HepG2 (cell line): ENCODE measurements around the gene NEK6. TPM values are rescaled to one million over a fixed set of nuclear protein-coding genes. Genes with fewer than 3 reads are reported as not detected.
A peak's percentile ranks its signal among the peaks of the same experiment; 100 is the strongest.

Experiments
- ATAC-seq: fragments of 200-7000 bp; cut with Tn5 transposase; 3 replicates; pipeline ENCODE4 v1.9.1; 2020; ENCODE audit warnings: mild to moderate bottlenecking, moderate library complexity
- BruUV-seq: library from RNA; stranded (reverse); fragments of 400-500 nt; replicated peaks from 2 replicates; lab custom pipeline; 2021; lab: Mats Ljungman, UMichigan
- CTCF ChIA-PET: fragments of 300-600 bp; formaldehyde crosslinking; extraction: SDS; loops from one replicate; lab custom pipeline; 2021; ENCODE audit warnings: low total read pairs, inconsistent platforms, low intra/inter-chr PET ratio; lab: Yijun Ruan, JAX
- POLR2A ChIA-PET: fragments of 350-600 bp; sonication (Branson Sonifier 250); formaldehyde crosslinking; loops from one replicate; lab custom pipeline; 2020; ENCODE audit warnings: antibody characterized with exemption, inconsistent platforms; lab: Yijun Ruan, JAX
- DNase-seq: peaks from one replicate; pipeline ENCODE4 v3.0.0-alpha.2; 2015; ENCODE audit warnings: low spot score
- FAIRE-seq: peaks from 3 replicates; lab custom pipeline; 2011; peaks lifted over from hg19 to GRCh38; lab: Jason Lieb, UNC
- H2AFZ ChIP-seq: one replicate; pipeline ENCODE4 v1.6.1; 2011; ENCODE audit warnings: low read length, inconsistent platforms
- H3K27ac ChIP-seq: fragments of 300-600 bp; 3 replicates; pipeline ENCODE4 v1.8.0; 2011; ENCODE audit warnings: mixed run types, mild to moderate bottlenecking, mixed read lengths, low read length, inconsistent platforms; ENCODE audit not compliant: insufficient read depth; ENCODE audit errors: extremely low read length
- H3K27me3 ChIP-seq, 2 experiments: fragments of 200-600 bp in 1 of 2; 2 replicates in 1 of 2; 3 replicates in 1 of 2; pipeline versions ENCODE4 v1.6.0 to v1.8.0; 2011; ENCODE audit warnings: low read length in 2 of 2, mild to moderate bottlenecking in 2 of 2, moderate library complexity in 2 of 2, inconsistent platforms in 1 of 2; ENCODE audit not compliant: insufficient read depth in 2 of 2, control insufficient read depth in 1 of 2
- H3K36me3 ChIP-seq, 2 experiments: fragments of 200-600 bp in 1 of 2; replicated peaks in 1 of 2; 2 replicates in 1 of 2; 3 replicates in 1 of 2; pipeline versions ENCODE4 v1.5.1 to v1.8.0; 2011; ENCODE audit warnings: low read length in 2 of 2, inconsistent platforms in 1 of 2; ENCODE audit not compliant: insufficient read depth in 2 of 2, control insufficient read depth in 1 of 2
- H3K4me1 ChIP-seq: 2 replicates; pipeline ENCODE4 v1.5.1; 2012; ENCODE audit warnings: low read length, inconsistent platforms; ENCODE audit not compliant: insufficient read depth
- H3K4me2 ChIP-seq: 2 replicates; pipeline ENCODE4 v1.6.0; 2011; ENCODE audit warnings: low read depth, low read length, inconsistent platforms
- H3K4me3 ChIP-seq, 3 experiments: fragments of 200-600 bp in 1 of 3; sonication (generic), shearing (Covaris generic) in 1 of 3; replicated peaks in 1 of 3; 2 replicates each; pipeline ENCODE4 v1.5.1; 2011 to 2016; ENCODE audit warnings: low read length in 3 of 3, inconsistent platforms in 2 of 3, low read depth in 2 of 3, mild to moderate bottlenecking in 2 of 3, control low read depth in 1 of 3, mixed read lengths in 1 of 3; ENCODE audit not compliant: insufficient read depth in 1 of 3
- H3K79me2 ChIP-seq: one replicate; pipeline ENCODE4 v1.6.1; 2011; ENCODE audit warnings: low read length, inconsistent platforms; ENCODE audit not compliant: insufficient read depth
- H3K9ac ChIP-seq: 2 replicates; pipeline ENCODE4 v1.6.0; 2011; ENCODE audit warnings: mild to moderate bottlenecking, low read depth, low read length, inconsistent platforms; ENCODE audit not compliant: insufficient read depth
- H3K9me3 ChIP-seq: 2 replicates; pipeline ENCODE4 v1.5.1; 2012; ENCODE audit warnings: mild to moderate bottlenecking, low read length
- H4K20me1 ChIP-seq: 2 replicates; pipeline ENCODE4 v1.6.0; 2011; ENCODE audit warnings: inconsistent platforms, mild to moderate bottlenecking, low read length, moderate library complexity; ENCODE audit not compliant: insufficient read depth
- DNMT3B ChIP-seq: conservative IDR thresholded peaks from 2 replicates; pipeline ENCODE4 v1.6.1; 2016; ENCODE audit warnings: missing biosample characterization, control low read depth
- GATA4 ChIP-seq: sonication (generic); IDR thresholded peaks from 2 replicates; pipeline ENCODE4 v1.6.1; 2016; ENCODE audit warnings: antibody characterized with exemption, low read depth, borderline replicate concordance
- HNRNPK ChIP-seq: fragments of 200-400 bp; formaldehyde crosslinking; IDR thresholded peaks from 2 replicates; pipeline ENCODE4 v1.6.1; 2018; ENCODE audit warnings: low read length, low read depth, moderate library complexity, mild to moderate bottlenecking; ENCODE audit not compliant: poor library complexity, severe bottlenecking
- IRF1 ChIP-seq: sonication (generic); formaldehyde crosslinking; IDR thresholded peaks from 2 replicates; pipeline ENCODE4 v1.4.0; 2020; ENCODE audit warnings: low read depth, mild to moderate bottlenecking, missing genetic modification reagents
- KAT2B ChIP-seq: fragments of 150-350 bp; IDR thresholded peaks from 2 replicates; pipeline ENCODE4 v1.6.1; 2014; ENCODE audit warnings: low read depth, low read length, borderline replicate concordance
- KDM3A ChIP-seq: IDR thresholded peaks from 2 replicates; pipeline ENCODE4 v1.6.1; 2018; ENCODE audit warnings: low read depth, missing compliant biosample characterization
- MAFG ChIP-seq: sonication (generic); formaldehyde crosslinking; IDR thresholded peaks from 2 replicates; pipeline ENCODE4 v1.5.1; 2020; ENCODE audit warnings: mild to moderate bottlenecking, missing genetic modification reagents
- NAIF1 ChIP-seq: sonication (generic); formaldehyde crosslinking; IDR thresholded peaks from 2 replicates; pipeline ENCODE4 v1.5.0; 2020; ENCODE audit warnings: mild to moderate bottlenecking, missing genetic modification reagents, borderline replicate concordance
- NFRKB ChIP-seq: fragments of 450-650 bp; IDR thresholded peaks from 2 replicates; pipeline ENCODE4 v1.6.1; 2017
- PRMT3 ChIP-seq: sonication (generic); formaldehyde crosslinking; IDR thresholded peaks from 2 replicates; pipeline ENCODE4 v1.8.1; 2022; ENCODE audit warnings: low read depth, mild to moderate bottlenecking, moderate library complexity, missing genetic modification reagents, borderline replicate concordance
- SETDB1 ChIP-seq: sonication (generic); formaldehyde crosslinking; IDR thresholded peaks from 2 replicates; pipeline ENCODE4 v1.5.1; 2020; ENCODE audit warnings: missing genetic modification reagents, mild to moderate bottlenecking, borderline replicate concordance
- TCF7 ChIP-seq: sonication (generic); IDR thresholded peaks from 2 replicates; pipeline ENCODE4 v1.6.1; 2016; ENCODE audit warnings: antibody characterized with exemption, low read depth
- ZC3H4 ChIP-seq: sonication (generic); formaldehyde crosslinking; IDR thresholded peaks from 2 replicates; pipeline ENCODE4 v1.4.0; 2020; ENCODE audit warnings: missing genetic modification reagents, borderline replicate concordance
- ZNF430 ChIP-seq: sonication (generic); formaldehyde crosslinking; IDR thresholded peaks from 2 replicates; pipeline ENCODE4 v1.9.0; 2021; ENCODE audit warnings: mild to moderate bottlenecking, missing genetic modification reagents
- ZNF546 ChIP-seq: sonication (generic); formaldehyde crosslinking; conservative IDR thresholded peaks from 2 replicates; pipeline ENCODE4 v1.8.1; 2023; ENCODE audit warnings: mild to moderate bottlenecking, missing genetic modification reagents
- ZNF737 ChIP-seq: sonication (generic); formaldehyde crosslinking; IDR thresholded peaks from 2 replicates; pipeline ENCODE4 v1.5.0; 2020; ENCODE audit warnings: missing genetic modification reagents, mild to moderate bottlenecking, borderline replicate concordance
- ZNF773 ChIP-seq: sonication (generic); formaldehyde crosslinking; IDR thresholded peaks from 2 replicates; pipeline ENCODE4 v1.4.0; 2020; ENCODE audit warnings: missing genetic modification reagents, borderline replicate concordance
- WGBS: methylation state at CpG from one replicate; pipeline ENCODE4 v1.1.6; 2017; ENCODE audit warnings: low lambda C conversion rate; 5-methylcytosine and 5-hydroxymethylcytosine counted together
- in situ Hi-C: cut with HindIII; loops from 2 replicates; pipeline ENCODE4 v1.10.0; 2017; ENCODE audit warnings: low pct_unique_long_range_greater_than_20kb; ENCODE audit not compliant: extremely low pct_ligation_motif_present
- intact Hi-C: fragments of 100-400 bp; cut with micrococcal nuclease; formaldehyde crosslinking; loops from one replicate; pipeline ENCODE4 v1.10.0; 2022; ENCODE audit not compliant: unreplicated experiment
- polyA plus RNA-seq, 8 experiments: library from polyadenylated mRNA; depleted of rRNA in 3 of 8; stranded (reverse) in 7 of 8; unstranded in 1 of 8; fragments of >200 nt; fragmentation: Illumina TruSeq in 4 of 8; extraction: Trizol in 4 of 8; gene quantifications; 2 replicates each; pipeline versions ENCODE4 v1.2.1 to v1.2.3, GENCODE V29; 2011 to 2016; ENCODE audit warnings: low read depth in 4 of 8, missing spikeins in 1 of 8, mixed read lengths in 1 of 8; ENCODE audit not compliant: insufficient read depth in 1 of 8
- total RNA-seq, 5 experiments: library from RNA; depleted of rRNA; stranded (reverse); fragments of >200 nt; fragmentation: Illumina TruSeq; extraction: Trizol; gene quantifications; 2 replicates each; pipeline ENCODE4 v1.2.3, GENCODE V29; 2016; ENCODE audit warnings: low read depth in 1 of 5
- TF ChIP-seq, protein P1 (sequence below): sonication (generic); formaldehyde crosslinking; IDR thresholded peaks from 2 replicates; pipeline ENCODE4 v1.5.1; 2020; ENCODE audit warnings: missing genetic modification reagents, mild to moderate bottlenecking, borderline replicate concordance
- TF ChIP-seq, protein P2 (sequence below): sonication (generic); formaldehyde crosslinking; IDR thresholded peaks from 2 replicates; pipeline ENCODE4 v1.8.0; 2022; ENCODE audit warnings: mild to moderate bottlenecking, missing genetic modification reagents
- TF ChIP-seq, protein P3 (sequence below): sonication (generic); formaldehyde crosslinking; IDR thresholded peaks from 2 replicates; pipeline ENCODE4 v1.5.1; 2020; ENCODE audit warnings: missing genetic modification reagents, mild to moderate bottlenecking, borderline replicate concordance

The NEK6 gene
- total and polyA plus RNA-seq, 2 of the 13 experiments (the other 11 are each of a cell fraction or from before 2014, with no cell fraction given), result 30.4 to 119 TPM

- Histone ChIP-seq H3K9ac (no peak overlapping the region), H2AFZ (no peak overlapping the region), H3K79me2 (peaks cover 77% of the 10 kb centered on the region), H3K27me3 (no peaks in the 10 kb centered on the region), H4K20me1 (peaks cover 78% of the 10 kb centered on the region), H3K9me3 (no peaks in the 10 kb centered on the region), H3K4me1 (peaks cover 47% of the 10 kb centered on the region), H3K4me2 (no peak overlapping the region), H3K36me3 (peaks cover 24 to 41% of the 10 kb centered on the region in 2 experiments), H3K4me3 (no peak overlapping the region), H3K27ac (no peak overlapping the region)
- in situ Hi-C loops (no loop called here), intact Hi-C loops (no loop called here)
- peak; percentile 21 for DNase-seq
- no peak for FAIRE-seq
- ChIA-PET POLR2A (interaction anchor here (1.0 kb wide), 1 partner anchor 40 kb away, joined by 3 read pairs; no protein-coding TSS in a partner anchor), CTCF (no interaction called here)
- peak; percentile 20; the same call in 2 of the 3 replicates for ATAC-seq
- no TSS peak for BruUV-seq
- 85% methylated on average over 4 of the region's 8 CpGs for WGBS
- TF ChIP-seq ZC3H4 (CRISPR knock-in tag) (no peak), KAT2B (no peak), ZNF773 (CRISPR knock-in tag) (no peak), HNRNPK (no peak), ZNF546 (CRISPR knock-in tag) (no peak), IRF1 (CRISPR knock-in tag) (no peak), DNMT3B (CRISPR knock-in tag) (no peak), KDM3A (CRISPR knock-in tag) (no peak), ZNF737 (CRISPR knock-in tag) (no peak), SETDB1 (CRISPR knock-in tag) (no peak), MAFG (no peak), TCF7 (peak; percentile 9; the same call in 1 of the 2 replicates), NFRKB (no peak), PRMT3 (CRISPR knock-in tag) (no peak), ZNF430 (CRISPR knock-in tag) (no peak), GATA4 (no peak), NAIF1 (CRISPR knock-in tag) (no peak)
- TF ChIP-seq, protein P1, sequence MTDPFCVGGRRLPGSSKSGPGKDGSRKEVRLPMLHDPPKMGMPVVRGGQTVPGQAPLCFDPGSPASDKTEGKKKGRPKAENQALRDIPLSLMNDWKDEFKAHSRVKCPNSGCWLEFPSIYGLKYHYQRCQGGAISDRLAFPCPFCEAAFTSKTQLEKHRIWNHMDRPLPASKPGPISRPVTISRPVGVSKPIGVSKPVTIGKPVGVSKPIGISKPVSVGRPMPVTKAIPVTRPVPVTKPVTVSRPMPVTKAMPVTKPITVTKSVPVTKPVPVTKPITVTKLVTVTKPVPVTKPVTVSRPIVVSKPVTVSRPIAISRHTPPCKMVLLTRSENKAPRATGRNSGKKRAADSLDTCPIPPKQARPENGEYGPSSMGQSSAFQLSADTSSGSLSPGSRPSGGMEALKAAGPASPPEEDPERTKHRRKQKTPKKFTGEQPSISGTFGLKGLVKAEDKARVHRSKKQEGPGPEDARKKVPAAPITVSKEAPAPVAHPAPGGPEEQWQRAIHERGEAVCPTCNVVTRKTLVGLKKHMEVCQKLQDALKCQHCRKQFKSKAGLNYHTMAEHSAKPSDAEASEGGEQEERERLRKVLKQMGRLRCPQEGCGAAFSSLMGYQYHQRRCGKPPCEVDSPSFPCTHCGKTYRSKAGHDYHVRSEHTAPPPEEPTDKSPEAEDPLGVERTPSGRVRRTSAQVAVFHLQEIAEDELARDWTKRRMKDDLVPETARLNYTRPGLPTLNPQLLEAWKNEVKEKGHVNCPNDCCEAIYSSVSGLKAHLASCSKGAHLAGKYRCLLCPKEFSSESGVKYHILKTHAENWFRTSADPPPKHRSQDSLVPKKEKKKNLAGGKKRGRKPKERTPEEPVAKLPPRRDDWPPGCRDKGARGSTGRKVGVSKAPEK, result no peak
- TF ChIP-seq, protein P2, sequence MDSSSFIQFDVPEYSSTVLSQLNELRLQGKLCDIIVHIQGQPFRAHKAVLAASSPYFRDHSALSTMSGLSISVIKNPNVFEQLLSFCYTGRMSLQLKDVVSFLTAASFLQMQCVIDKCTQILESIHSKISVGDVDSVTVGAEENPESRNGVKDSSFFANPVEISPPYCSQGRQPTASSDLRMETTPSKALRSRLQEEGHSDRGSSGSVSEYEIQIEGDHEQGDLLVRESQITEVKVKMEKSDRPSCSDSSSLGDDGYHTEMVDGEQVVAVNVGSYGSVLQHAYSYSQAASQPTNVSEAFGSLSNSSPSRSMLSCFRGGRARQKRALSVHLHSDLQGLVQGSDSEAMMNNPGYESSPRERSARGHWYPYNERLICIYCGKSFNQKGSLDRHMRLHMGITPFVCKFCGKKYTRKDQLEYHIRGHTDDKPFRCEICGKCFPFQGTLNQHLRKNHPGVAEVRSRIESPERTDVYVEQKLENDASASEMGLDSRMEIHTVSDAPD, result no peak
- TF ChIP-seq, protein P3, sequence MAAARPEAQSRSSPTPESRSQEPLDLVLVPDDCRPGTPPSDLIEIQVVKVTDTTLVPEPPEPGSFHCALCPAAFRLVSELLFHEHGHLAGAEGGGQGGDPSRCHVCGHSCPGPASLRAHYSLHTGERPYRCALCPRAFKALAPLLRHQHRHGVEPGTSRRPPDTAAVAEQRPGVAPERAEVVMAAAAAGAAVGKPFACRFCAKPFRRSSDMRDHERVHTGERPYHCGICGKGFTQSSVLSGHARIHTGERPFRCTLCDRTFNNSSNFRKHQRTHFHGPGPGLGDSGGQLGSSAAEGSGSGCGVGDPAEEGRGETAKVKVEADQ (CRISPR knock-in tag), result no peak
These were observed 41.9 kb downstream of the NEK6 start for GRCh38 chr9:124299515-124300090.
